KBM-7 (cell line): Measurements from ENCODE around the gene BIN1.

Source experiments
- DNase-seq: peaks from one replicate; pipeline ENCODE4 v3.0.0-alpha.2; 2015
- in situ Hi-C: fragments of 300-500 bp; cut with MboI; formaldehyde crosslinking; loops from 2 replicates; pipeline ENCODE4 v1.14.3; 2020; ENCODE audit warnings: low sequenced_read_pairs, low pct_unique_long_range_greater_than_20kb, mixed read lengths

Gene BIN1

DNA sequence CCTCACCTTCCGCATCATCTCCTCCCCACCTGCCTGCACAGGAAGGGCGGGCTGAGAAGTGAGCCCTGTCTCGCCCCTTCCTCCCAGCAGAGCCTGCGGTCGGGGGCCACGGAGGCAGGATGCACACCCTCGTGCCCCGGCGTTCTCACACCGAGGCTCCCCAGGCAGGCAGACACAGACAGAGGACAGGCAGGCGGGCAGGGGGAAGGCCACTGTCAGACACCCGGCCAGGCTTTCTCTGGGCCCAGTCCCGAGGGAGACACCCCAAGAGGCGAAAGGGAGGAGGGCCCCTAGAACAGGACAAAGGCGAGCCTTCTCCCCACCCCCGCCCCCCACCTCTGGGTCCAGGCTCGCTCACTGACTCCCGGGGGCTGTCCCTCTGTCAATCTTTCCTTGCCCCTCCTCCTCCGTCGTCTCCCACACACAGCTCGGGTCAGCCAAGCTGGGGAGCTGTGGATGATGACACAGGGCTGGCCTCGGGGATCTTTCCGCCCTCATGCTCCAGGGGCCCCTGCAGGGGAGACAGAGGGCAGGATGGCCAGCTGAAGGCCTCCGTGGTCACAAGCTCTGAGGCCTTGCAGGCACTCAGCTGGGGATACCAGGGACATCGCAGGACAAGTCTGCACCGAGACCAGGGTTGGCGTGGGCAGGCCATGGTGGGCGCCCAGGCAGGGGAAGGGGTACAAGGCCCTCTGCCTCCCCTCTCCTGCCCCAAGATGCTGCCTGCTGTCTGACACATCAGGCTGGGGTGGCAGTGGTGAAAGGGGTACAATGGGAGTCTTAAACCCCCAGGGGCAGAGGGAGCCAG is 24.9 kb downstream of the BIN1 start:
- DNase-seq = no peak
- in situ Hi-C loops = no loop called here

- DNase-seq = no peak
- in situ Hi-C loops = no loop called here
Observed at GRCh38 chr2:127080938-127081755, 25.8 kb downstream of the BIN1 start.

DNA sequence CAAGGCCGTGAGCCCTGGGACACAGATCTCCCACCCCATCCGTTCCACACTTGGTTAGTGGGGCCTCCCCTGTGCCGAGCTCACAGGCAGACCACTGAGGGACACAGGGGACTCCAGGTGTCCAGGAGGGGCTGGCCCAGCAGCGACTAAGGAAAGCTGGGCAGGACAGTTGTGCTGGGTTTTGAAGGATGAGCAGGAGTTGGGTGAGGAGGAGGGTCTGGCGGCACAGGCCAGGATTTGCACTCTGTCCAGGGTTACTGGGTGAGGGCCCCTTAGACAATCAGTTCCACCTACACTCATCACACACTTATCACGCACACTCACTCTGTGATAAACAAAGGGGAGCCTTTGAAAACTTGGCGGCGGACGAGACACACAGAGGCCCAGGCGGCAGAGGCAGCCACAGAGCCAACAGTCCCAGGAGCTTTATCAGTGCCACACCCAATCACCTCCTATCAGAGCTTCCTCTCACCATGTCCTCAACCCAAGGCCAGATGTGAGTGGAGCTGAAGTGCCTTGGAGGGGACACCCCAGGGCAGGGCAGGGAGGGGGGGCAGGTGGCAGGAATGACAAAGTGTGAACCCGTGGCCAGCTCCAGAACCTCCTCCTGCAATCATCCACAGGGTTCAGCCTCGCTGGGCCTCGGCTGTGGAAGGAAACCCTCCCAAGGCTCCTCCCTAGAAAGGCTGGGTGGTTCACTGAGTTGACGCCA is 26.6 kb downstream of the BIN1 start:
- no peak for DNase-seq
- in situ Hi-C loops = no loop called here

DNA sequence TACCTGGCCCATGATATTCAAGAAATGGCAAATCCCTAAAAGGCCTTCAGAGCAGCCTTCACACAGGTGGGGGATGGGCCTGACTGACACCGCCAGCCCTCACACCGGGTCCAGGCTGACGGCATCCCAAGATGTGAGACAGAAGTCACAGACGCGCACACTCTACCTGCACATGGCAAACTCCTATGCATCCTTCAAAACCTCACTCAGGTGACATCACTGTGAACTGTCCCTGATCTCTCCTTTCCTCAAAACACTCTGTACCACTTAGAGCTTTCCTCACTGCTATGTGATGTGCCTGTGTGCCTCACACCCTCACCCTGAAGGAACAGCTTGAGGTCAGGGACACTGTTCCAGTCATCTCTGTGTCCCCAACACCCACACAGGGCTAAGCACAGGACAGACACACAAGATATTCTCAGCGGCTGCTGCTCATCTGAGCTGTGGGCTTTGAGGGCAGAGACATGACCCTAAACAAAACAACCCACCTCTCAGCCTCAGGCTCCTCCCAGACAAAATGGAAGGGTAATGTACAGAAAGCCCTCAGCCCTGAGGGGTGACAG is 27.5 kb downstream of the BIN1 start:
- in situ Hi-C loops = no loop called here
- no peak for DNase-seq

DNA sequence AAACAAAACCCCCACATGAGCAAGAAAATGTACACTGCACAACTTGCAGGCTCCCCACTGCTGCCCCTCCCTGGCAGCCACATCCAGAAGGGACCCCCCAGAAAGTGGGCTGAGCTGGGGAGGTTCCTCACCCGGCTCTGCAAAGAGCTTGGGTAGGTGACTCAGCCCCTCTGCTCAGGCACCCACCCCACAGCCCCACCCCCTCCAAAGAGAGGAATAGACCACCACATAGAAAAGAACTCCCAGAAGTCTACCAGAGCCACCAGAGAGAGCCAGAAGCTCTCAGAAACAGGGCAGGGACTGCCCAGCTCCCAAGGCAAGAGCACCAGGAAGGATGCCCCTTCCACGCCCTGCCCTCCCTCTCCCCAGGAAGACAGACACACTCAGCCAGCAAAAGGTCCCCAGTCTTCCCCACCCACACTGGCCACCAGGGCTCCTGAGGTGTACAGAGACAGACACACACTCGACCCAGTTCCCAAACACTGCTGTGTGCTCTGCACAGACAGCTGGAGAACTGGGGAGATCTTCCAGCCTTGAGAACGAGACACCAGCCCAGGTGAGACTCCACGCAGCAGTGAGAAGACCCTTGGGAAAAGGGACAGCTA is 28.2 kb downstream of the BIN1 start:
- in situ Hi-C loops = no loop called here

GRCh38 chr2:127078028-127078427 is 28.9 kb downstream of the BIN1 start:
- no peak for DNase-seq
- in situ Hi-C loops = no loop called here

More for the DNA sequence above, 28.2 kb downstream of the BIN1 start:
- no peak for DNase-seq

DNA sequence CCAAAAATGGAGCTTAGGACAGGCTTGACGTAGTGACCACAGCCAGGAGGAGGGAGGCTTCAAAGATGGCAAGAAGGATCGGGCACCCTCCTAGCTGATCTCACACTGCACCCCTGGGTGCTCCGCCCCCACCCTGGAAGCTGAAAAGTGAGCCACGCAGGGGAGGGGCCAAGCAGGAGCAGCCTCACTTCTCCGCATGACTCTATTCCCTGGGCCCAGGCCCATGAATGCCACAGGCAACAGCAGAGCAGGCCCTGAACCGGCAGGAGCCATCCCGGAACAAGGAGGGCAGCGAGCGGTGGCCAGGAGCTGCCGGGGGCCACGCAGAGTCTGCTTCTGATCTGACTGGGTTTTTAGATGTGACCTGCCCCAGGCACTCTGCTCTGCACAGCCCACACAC is 30.0 kb downstream of the BIN1 start:
- in situ Hi-C loops = no loop called here
- DNase-seq = no peak

- in situ Hi-C loops = no loop called here
- DNase-seq = no peak
Observed at GRCh38 chr2:127076290-127076689, 30.7 kb downstream of the BIN1 start.

- DNase-seq = no peak
- in situ Hi-C loops = no loop called here
Observed at GRCh38 chr2:127075821-127076220, 31.1 kb downstream of the BIN1 start.

DNA sequence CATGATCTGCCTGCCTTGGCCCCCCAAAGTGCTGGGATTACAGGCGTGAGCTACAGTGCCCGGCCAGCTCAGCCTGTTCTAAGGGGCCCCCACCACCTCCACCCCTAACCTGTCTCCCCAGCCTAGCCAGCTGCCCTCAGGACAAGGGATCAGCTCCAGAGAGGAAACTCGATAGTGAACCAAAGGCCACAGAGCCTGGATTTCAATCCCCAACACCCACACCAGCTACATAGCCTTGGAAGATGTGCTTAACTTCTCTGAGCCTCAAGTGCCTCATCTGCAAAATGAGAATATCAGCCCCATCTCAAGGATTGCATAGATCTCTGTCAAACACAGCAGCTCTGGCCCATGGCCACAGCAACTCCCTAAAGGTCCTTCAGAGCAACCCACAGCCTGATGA is 32.0 kb downstream of the BIN1 start:
- DNase-seq = no peak
- in situ Hi-C loops = no loop called here

DNA sequence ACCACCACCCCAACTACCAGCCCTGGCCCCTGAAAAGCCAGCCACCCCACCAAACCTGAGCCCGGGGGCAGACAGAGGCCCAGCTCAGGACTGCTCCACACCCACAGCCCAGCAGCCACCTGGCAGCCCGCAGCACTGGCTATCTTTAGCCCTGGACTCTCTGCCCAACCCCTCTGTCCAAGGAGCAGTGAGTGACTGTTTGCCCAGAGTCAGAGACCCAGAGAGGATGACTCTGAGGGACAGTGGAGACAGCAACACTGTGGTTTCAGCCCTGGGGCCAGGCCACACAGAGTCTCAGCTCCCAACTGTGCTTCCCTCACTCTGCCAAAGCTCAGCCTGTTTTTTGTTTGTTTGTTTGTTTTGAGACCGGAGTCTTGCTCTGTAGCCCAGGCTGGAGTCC is 32.6 kb downstream of the BIN1 start:
- DNase-seq = no peak
- in situ Hi-C loops = no loop called here

- DNase-seq = no peak
- in situ Hi-C loops = no loop called here
Observed at GRCh38 chr2:127072970-127073369, 34.0 kb downstream of the BIN1 start.

GRCh38 chr2:127072396-127072795 is 34.6 kb downstream of the BIN1 start:
- no peak for DNase-seq
- in situ Hi-C loops = no loop called here

DNA sequence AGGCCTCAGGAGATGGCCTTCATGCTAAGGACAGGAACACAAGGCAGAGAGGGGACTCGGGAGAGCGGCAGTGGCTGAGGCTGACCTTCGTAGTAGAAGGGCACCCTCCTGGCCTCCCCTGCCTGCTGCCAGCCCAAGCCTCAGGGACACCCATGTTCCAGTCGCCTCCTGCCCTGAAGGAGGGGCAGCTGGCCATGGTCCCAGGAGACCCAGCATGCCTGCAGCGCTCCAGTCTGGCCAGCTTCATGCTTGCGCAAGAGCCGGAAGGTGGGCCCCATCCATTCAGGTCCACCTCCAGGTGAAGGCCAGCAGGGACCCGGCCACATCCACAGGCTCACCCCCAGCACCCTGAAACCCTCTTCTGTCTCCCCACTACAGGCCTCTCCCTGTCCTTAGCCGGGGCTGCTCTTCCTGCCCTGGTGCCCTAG is 35.0 kb downstream of the BIN1 start:
- in situ Hi-C loops = no loop called here
- no peak for DNase-seq

- in situ Hi-C loops = no loop called here
- DNase-seq = no peak
Observed at GRCh38 chr2:127070221-127070620, 36.7 kb downstream of the BIN1 start.

- DNase-seq = no peak
- in situ Hi-C loops = no loop called here
Observed at GRCh38 chr2:127069536-127069935, 37.4 kb downstream of the BIN1 start.

DNA sequence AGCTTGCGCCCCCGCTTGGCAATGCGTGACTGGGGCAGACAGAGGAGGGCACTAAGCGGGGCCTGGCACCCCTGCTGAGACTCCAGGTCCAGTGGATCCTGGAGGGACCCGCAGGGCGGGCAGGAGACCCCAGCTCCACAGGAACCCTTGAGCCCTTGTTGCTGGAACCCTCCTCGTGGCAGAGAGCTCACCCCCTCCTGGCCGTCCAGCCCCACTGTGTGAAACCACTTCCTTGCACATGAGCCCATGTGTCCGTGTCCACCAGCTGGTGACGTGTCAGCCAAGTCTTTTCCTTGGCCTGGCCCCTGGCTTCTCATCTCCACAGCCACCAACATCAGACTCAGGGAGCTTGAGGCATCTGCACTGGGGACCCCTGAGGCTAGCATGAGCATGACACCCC is 38.0 kb downstream of the BIN1 start:
- no peak for DNase-seq
- in situ Hi-C loops = no loop called here

- in situ Hi-C loops = no loop called here
Observed at GRCh38 chr2:127068351-127068741, 38.6 kb downstream of the BIN1 start.

DNA sequence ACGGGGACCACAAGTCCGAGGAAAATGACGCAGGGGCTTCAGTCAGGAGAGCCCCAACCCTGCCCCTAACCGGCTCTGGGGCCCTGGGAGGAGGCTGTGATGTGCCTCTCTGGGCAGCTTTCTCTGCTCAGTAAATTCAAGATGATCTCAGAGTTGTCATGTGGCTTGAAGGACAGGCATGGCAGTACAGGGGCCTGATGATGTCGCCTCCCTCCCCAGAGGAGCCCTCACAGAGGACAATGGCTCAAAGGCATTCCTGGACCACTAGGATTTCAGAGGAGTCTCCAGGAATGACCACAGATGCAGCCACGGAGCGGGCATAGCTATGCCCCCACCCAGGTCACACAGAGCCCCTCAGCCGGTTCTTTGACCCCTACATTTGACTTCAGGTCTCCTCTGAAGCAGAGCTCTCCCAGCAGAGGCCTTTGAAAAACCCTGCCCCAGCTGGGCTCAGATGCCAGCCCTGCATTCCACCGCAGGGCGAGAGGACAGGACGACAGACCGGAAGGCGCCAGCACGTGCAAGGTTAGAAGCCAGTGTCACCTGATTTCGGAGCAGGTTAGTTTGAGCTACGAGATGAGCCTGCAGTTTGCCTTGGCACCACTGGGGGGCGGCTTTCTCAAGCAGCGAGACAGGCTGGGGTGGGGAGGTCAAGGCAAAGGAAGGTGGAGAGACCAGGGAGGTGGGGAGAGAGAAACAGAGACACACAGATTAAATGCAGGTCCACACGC is 39.2 kb downstream of the BIN1 start:
- peak; percentile 70 for DNase-seq
- in situ Hi-C loops = no loop called here

More at GRCh38 chr2:127068351-127068741, 38.6 kb downstream of the BIN1 start:
- DNase-seq = no peak
